Glomerular visceral epithelial cell (primary cell): ENCODE results near the gene RHOXF2.

Experiments used
- DNase-seq: peaks from one replicate; pipeline ENCODE4 v3.0.0-alpha.2; 2016; ENCODE audit errors: extremely low spot score

The RHOXF2 gene

DNA sequence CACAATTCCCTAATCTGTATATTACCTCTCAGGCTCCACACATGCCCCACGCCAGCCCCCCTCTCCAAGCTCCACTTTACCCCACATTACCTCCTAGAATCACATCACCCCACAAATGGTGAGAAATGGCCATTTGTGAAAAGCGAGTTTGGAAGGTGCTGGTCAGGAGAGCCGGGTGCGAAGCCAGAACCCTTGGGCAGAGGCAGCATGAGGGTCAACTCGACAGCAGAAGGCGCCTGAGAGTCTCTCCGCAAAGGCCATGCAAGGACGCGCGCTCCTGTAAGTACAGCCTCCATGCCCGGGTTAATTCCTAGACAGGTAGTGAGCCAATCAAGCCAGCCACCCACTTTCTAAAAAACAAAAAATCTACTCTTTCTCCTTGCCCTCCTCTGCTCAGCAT is 42.4 kb downstream of the RHOXF2 start:
- DNase-seq: no peak

DNA sequence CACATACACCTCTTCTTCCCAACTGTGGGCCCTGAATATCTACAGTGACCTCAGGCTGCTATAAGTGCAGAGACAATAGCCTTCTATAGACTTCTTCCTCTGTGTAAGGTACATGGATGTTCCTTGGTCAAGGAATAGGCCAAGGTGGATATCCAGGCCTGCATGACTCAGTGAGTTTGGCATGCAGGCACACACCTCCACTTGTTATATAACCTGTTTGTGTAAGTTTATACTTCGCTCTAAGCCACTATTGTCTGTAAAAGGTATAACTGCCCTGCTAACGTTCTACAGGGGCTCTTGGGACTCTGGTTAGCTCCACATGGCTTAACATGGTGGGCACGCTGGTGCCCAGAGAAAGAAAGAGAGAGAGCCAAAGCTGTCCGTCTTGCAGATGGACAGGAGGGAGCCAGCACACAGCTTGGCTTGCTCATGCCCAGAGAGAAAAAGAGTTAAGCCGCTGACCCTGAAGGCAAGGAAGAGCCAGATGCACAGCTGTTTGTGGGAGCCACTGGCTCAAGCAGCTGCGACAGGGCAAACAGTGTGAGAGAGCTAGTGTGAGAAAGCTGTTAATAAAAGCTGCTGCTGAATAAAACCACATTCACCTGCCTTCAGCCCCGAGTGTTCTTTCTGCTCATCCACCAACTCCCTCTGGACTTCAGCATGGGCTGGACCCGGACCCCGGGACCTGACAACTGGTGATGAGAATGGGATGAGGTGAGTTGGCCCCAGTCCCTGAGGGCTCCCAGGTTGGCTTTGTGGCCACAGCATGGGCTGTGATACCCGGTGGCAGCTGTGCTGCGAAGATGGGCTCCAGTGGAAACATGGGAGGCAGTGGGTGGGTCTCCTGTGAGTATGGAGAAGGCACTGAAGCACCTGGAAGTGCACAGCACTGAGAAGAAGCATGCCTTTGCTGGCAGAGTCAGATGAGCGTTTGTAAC is 47.7 kb downstream of the RHOXF2 start:
- DNase-seq: no peak

DNA sequence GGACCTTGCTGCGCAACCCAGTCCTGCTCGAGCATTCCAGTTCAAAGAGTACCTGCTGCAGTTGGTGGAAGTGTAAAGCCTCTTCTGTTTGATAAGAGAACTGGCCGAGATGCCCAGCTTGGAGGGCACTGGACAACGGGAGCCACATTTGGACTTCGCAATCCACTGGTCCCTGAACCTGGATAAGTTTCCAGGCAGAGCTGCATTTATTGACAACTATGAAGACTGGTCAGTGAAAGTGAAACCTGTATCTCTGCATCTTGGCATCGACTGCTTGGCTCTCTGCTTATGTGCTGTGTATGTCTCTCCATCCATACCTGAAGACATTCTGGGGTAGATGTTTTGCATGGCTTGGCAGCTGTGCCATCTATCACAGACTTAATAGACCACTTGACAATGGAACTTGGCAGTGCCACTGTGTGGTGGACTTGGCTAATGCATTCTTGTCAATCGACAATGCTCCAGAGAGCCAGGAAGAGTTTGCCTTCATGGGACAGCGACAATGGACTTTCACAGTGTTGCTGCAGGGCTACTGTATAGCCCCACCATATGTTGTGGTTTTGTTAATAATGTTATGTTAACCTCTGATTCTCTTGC is 48.7 kb downstream of the RHOXF2 start:
- no peak for DNase-seq

DNA sequence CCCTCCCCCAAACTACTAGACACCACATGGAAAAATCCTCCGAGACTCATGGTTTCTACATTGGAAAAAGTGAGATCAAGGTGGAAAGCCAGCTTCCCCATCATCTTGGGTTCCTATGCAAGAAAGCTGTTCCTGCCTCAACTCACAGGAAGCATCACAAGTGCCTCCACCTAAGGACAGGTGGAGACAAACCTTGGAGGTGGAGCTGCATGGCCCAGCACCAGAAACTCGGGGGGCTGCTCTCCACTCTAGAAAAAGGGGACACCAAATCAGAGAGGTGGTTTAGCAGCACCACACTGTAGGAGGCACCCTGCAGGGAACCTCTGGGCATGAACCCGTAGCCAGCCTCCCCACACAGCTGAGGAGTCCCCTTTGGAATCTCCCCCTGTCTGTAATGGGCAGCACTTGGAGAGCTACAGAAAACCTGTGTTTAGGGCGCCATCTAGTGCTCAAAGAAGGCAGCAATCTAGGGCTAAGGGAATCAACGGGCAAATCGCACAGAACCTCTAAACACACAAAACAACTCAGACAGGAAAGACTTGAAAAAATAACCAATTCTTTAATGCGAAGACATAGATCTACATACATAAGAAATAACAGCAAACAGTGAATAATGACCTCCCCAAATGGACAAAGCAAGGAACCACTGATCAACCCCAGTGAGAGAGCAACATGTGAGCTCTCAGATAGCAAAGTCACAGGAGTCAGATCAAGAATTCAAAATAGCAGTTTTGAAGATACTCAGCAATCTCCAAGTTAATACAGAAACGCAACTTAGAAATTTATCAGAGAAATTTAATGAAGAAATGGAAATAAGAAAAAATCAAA is 55.2 kb downstream of the RHOXF2 start:
- peak; percentile 45 for DNase-seq
